IPS-20b (cell line): ENCODE results near the gene LMNB1.
"Not testable (repeated sequence)": the region's sequence is repeated elsewhere in the genome, so short reads cannot be mapped to it uniquely, and the experiment has no call there.

ENCODE experiments used
- H3K27ac ChIP-seq: one replicate; pipeline ENCODE4 v1.5.1; 2013; ENCODE audit warnings: low read length
- H3K27me3 ChIP-seq: 2 replicates; pipeline ENCODE4 v1.6.1; 2013; ENCODE audit warnings: mild to moderate bottlenecking, low read length, inconsistent platforms; ENCODE audit not compliant: insufficient read depth
- H3K36me3 ChIP-seq: 2 replicates; pipeline ENCODE4 v1.6.1; 2013; ENCODE audit warnings: low read depth, mild to moderate bottlenecking, inconsistent platforms, low read length, moderate library complexity; ENCODE audit not compliant: insufficient read depth
- H3K4me1 ChIP-seq: 2 replicates; pipeline ENCODE4 v1.6.1; 2013; ENCODE audit warnings: mild to moderate bottlenecking, control low read depth, inconsistent platforms, low read length, moderate library complexity; ENCODE audit not compliant: insufficient read depth
- H3K4me3 ChIP-seq: 2 replicates; pipeline ENCODE4 v1.5.1; 2013; ENCODE audit warnings: mild to moderate bottlenecking, low read length, inconsistent platforms
- H3K9ac ChIP-seq: 2 replicates; pipeline ENCODE4 v1.6.1; 2013; ENCODE audit warnings: low read depth, mild to moderate bottlenecking, inconsistent platforms, low read length, moderate library complexity
- H3K9me3 ChIP-seq: 2 replicates; pipeline ENCODE4 v1.6.1; 2013; ENCODE audit warnings: mild to moderate bottlenecking, low read depth, low read length, inconsistent platforms; ENCODE audit not compliant: insufficient read depth

Gene LMNB1

GRCh38 chr5:126851501-126852011 lies 74.6 kb downstream of the LMNB1 start:
- Histone ChIP-seq H3K9ac (no peak overlapping the region), H3K27ac (no peak overlapping the region), H3K4me3 (no peak overlapping the region), H3K9me3 (no peaks in the 10 kb centered on the region), H3K27me3 (no peaks in the 10 kb centered on the region), H3K36me3 (0 out of 2 replicates have a peak, but pooled peaks cover 4% of the 10 kb centered on the region), H3K4me1 (peaks cover 20% of the 10 kb centered on the region)

- Histone ChIP-seq H3K9ac (no peak overlapping the region), H3K9me3 (no peaks in the 10 kb centered on the region), H3K27me3 (no peaks in the 10 kb centered on the region), H3K4me3 (no peak overlapping the region), H3K27ac (no peak overlapping the region), H3K4me1 (peaks cover 14% of the 10 kb centered on the region), H3K36me3 (0 out of 2 replicates have a peak, but pooled peaks cover 4% of the 10 kb centered on the region)
These were observed 75.2 kb downstream of the LMNB1 start for GRCh38 chr5:126852091-126852571.

- Histone ChIP-seq H3K36me3 (0 out of 2 replicates have a peak, but pooled peaks cover 4% of the 10 kb centered on the region), H3K9me3 (no peaks in the 10 kb centered on the region), H3K9ac (no peak overlapping the region), H3K4me3 (no peak overlapping the region), H3K27ac (no peak overlapping the region), H3K4me1 (peaks cover 11% of the 10 kb centered on the region), H3K27me3 (no peaks in the 10 kb centered on the region)
These were observed 75.9 kb downstream of the LMNB1 start for GRCh38 chr5:126852841-126853271.

- not testable (repeated sequence) for H3K9ac ChIP-seq, H3K27me3 ChIP-seq, H3K36me3 ChIP-seq, H3K4me1 ChIP-seq, H3K9me3 ChIP-seq, H3K4me3 ChIP-seq, H3K27ac ChIP-seq
These were observed 76.8 kb downstream of the LMNB1 start for GRCh38 chr5:126853541-126854307.

- H3K4me1 ChIP-seq = peaks cover 10% of the 10 kb centered on the region; the same call in 1 of the 2 replicates
- H3K36me3 ChIP-seq = 0 out of 2 replicates have a peak, but pooled peaks cover 4% of the 10 kb centered on the region
- H3K27ac ChIP-seq = no peak overlapping the region
- H3K27me3 ChIP-seq = no peaks in the 10 kb centered on the region
- no peak overlapping the region for H3K4me3 ChIP-seq
- H3K9me3 ChIP-seq = no peaks in the 10 kb centered on the region
- no peak overlapping the region for H3K9ac ChIP-seq
These were observed 77.7 kb downstream of the LMNB1 start for GRCh38 chr5:126854526-126855110.

GRCh38 chr5:126855266-126855665 lies 78.3 kb downstream of the LMNB1 start:
- no peak overlapping the region for H3K27ac ChIP-seq
- no peaks in the 10 kb centered on the region for H3K27me3 ChIP-seq
- no peaks in the 10 kb centered on the region for H3K9me3 ChIP-seq
- no peak overlapping the region for H3K9ac ChIP-seq
- H3K36me3 ChIP-seq = 0 out of 2 replicates have a peak, but pooled peaks cover 4% of the 10 kb centered on the region
- H3K4me1 ChIP-seq = peaks cover 10% of the 10 kb centered on the region; the same call in 1 of the 2 replicates
- no peak overlapping the region for H3K4me3 ChIP-seq

GRCh38 chr5:126857472-126858410 lies 80.8 kb downstream of the LMNB1 start:
- H3K27me3 ChIP-seq = no peaks in the 10 kb centered on the region
- no peaks in the 10 kb centered on the region for H3K9me3 ChIP-seq
- no peak overlapping the region for H3K27ac ChIP-seq
- H3K4me1 ChIP-seq = peaks cover 5% of the 10 kb centered on the region; the same call in 1 of the 2 replicates
- H3K9ac ChIP-seq = no peak overlapping the region
- 0 out of 2 replicates have a peak, but pooled peaks cover 4% of the 10 kb centered on the region for H3K36me3 ChIP-seq
- H3K4me3 ChIP-seq = no peak overlapping the region

- H3K4me1 ChIP-seq = peaks cover 5% of the 10 kb centered on the region; the same call in 1 of the 2 replicates
- H3K27ac ChIP-seq = no peak overlapping the region
- H3K4me3 ChIP-seq = no peak overlapping the region
- no peak overlapping the region for H3K9ac ChIP-seq
- H3K36me3 ChIP-seq = 0 out of 2 replicates have a peak, but pooled peaks cover 4% of the 10 kb centered on the region
- no peaks in the 10 kb centered on the region for H3K27me3 ChIP-seq
- H3K9me3 ChIP-seq = no peaks in the 10 kb centered on the region
These were observed 81.5 kb downstream of the LMNB1 start for GRCh38 chr5:126858441-126858840.

GRCh38 chr5:126863402-126863801 lies 86.5 kb downstream of the LMNB1 start:
- Histone ChIP-seq H3K27me3 (no peaks in the 10 kb centered on the region), H3K4me1 (no peaks in the 10 kb centered on the region; the same call in 1 of the 2 replicates), H3K36me3 (no peaks in the 10 kb centered on the region), H3K9ac (no peak overlapping the region), H3K9me3 (no peaks in the 10 kb centered on the region), H3K4me3 (no peak overlapping the region), H3K27ac (no peak overlapping the region)

- Histone ChIP-seq H3K27ac (no peak overlapping the region), H3K36me3 (no peaks in the 10 kb centered on the region), H3K9me3 (no peaks in the 10 kb centered on the region), H3K4me1 (peaks cover 5% of the 10 kb centered on the region; the same call in 1 of the 2 replicates), H3K27me3 (no peaks in the 10 kb centered on the region), H3K4me3 (no peak overlapping the region), H3K9ac (no peak overlapping the region)
These were observed 87.2 kb downstream of the LMNB1 start for GRCh38 chr5:126864042-126864688.
